ENCODE measurements around the gene VAV3.

Gene VAV3

GRCh38 chr1:107803579-107803978, 161.4 kb downstream of the VAV3 start:
- no peak for FAIRE-seq
- no peak for DNase-seq (ENCODE audit: low spot score)

DNA sequence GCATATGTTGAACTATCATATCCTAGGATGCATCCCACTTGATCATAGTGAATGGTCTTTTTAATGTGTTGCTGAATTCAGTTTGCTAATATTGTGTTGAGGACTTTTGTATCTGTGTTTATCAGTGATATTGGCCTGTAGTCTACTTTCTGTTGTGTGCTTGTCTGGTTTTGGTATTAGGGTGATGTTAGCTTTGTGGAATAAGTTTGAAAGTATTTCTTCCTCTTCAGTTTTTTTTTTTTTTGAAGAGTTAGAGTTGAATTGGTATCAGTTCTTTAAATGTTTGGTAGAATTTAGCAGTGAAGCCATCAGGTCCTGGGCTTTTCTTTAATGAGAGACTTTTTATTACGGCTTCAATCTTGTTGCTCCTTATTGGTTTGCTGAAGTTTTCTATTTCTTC, 162.3 kb downstream of the VAV3 start:
- no peak for FAIRE-seq
- no peak for DNase-seq (ENCODE audit: low spot score)

- DNase-seq (ENCODE audit: low spot score), result no peak
- no peak for FAIRE-seq
Observed at GRCh38 chr1:107795994-107796393, 169.0 kb downstream of the VAV3 start.

DNA sequence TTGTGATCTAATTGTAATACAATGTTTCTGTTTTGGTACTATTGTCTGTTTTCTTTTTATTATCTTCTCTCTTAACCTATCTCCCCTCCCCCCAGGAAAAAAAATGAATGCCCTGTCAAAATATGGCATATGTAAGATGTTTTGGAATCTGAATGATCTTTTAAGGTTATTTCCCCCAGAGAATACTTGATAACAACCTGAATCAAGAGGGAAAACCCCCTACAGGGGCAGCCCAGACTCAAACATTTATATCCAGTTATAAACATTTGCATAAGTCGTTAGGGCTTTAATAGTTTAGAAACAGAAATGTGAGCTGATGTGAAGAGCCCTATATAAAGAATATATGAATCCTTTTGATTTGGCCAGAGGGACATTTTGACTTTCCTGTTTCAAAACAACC, 169.5 kb downstream of the VAV3 start:
- no peak for FAIRE-seq

DNA sequence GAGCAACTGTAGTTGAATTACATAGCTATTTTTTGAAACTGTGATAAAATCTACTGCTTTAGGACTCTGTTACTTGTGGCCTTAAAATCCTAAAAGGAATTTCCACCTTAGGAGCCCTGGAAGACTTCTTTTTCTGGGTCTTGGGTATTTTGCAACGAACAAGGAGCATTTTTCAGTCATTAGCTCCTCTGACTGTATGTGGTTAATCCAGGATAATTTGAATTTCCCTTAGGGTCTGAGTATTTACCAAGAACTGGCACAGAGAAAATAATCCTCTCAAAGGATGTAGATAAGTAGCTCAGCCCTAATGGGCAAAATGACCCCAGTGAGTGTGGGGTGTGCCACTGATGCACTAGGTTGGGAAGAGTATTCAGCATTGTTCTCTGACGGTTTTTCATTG, 170.4 kb downstream of the VAV3 start:
- no peak for DNase-seq (ENCODE audit: low spot score)
- FAIRE-seq, result no peak

More for the DNA sequence above, 169.5 kb downstream of the VAV3 start:
- no peak for DNase-seq (ENCODE audit: low spot score)

GRCh38 chr1:107793896-107794453, 171.0 kb downstream of the VAV3 start:
- no peak for FAIRE-seq
- DNase-seq (ENCODE audit: low spot score), result no peak

DNA sequence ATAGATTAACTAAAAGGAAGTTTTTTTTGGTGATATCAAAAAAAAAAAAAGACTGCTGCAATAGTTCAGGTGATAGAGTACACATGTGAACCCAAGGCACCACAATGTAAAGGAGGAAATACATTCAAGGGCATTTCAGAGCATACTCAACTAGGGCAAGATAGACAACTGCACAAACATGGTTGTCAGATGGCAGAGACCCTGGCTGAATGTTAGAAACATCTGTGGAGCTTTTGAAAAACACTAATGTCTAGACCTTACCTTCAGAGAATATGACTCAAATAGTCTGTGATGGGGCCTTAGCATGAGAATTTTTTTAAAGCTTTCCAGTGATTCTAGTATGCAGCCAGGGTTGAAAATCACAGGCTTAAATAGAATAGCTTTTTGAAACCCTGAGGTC, 173.6 kb downstream of the VAV3 start:
- DNase-seq (ENCODE audit: low spot score), result no peak
- no peak for FAIRE-seq

- no peak for DNase-seq (ENCODE audit: low spot score)
- FAIRE-seq, result no peak
Observed at GRCh38 chr1:107789817-107790524, 175.0 kb downstream of the VAV3 start.

GRCh38 chr1:107788206-107789202, 176.5 kb downstream of the VAV3 start:
- FAIRE-seq (no peak), DNase-seq (ENCODE audit: low spot score) (no peak)

GRCh38 chr1:107787299-107787698, 177.7 kb downstream of the VAV3 start:
- FAIRE-seq, result no peak
- DNase-seq (ENCODE audit: low spot score), result no peak

DNA sequence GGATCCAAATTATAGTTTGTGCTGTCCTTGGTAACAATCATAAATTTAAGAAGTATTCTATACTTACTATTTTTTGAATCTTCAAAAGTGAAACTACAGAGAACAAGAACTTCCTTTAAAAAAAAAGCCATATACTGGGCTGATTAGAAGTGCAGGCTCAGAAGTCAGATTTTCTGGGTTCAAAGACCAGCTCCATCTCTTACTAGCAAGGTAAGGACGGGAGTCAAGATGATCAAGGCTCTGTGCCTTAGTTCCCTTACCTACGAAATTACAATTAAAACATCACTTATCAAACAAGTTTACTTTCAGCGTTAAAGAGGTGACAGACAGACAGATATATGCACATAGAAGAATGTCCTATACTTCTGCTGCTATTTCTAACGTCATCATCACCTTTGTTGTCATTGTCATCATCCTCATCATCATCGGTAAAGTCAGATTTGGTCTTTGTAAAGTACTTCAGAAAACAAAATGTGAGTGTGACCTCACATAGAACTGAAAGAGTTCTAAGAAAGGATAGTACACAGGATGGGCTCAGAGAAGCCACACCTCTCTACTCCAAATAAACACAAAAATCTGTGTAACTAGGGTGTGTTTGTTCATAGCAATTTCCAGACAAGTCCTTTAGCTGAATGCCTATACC, 178.7 kb downstream of the VAV3 start:
- DNase-seq (ENCODE audit: low spot score) (no peak), FAIRE-seq (no peak)

- FAIRE-seq (no peak), DNase-seq (ENCODE audit: low spot score) (no peak)
Observed at GRCh38 chr1:107785496-107786202, 179.3 kb downstream of the VAV3 start.

- DNase-seq (ENCODE audit: low spot score), result peak; percentile 26
- peak; percentile 77 for FAIRE-seq
Observed at GRCh38 chr1:107782217-107782845, 182.6 kb downstream of the VAV3 start.

- no peak for DNase-seq (ENCODE audit: low spot score)
- FAIRE-seq, result no peak
Observed at GRCh38 chr1:107781245-107781644, 183.7 kb downstream of the VAV3 start.

- FAIRE-seq (no peak), DNase-seq (ENCODE audit: low spot score) (no peak)
Observed at GRCh38 chr1:107777664-107778047, 187.3 kb downstream of the VAV3 start.

DNA sequence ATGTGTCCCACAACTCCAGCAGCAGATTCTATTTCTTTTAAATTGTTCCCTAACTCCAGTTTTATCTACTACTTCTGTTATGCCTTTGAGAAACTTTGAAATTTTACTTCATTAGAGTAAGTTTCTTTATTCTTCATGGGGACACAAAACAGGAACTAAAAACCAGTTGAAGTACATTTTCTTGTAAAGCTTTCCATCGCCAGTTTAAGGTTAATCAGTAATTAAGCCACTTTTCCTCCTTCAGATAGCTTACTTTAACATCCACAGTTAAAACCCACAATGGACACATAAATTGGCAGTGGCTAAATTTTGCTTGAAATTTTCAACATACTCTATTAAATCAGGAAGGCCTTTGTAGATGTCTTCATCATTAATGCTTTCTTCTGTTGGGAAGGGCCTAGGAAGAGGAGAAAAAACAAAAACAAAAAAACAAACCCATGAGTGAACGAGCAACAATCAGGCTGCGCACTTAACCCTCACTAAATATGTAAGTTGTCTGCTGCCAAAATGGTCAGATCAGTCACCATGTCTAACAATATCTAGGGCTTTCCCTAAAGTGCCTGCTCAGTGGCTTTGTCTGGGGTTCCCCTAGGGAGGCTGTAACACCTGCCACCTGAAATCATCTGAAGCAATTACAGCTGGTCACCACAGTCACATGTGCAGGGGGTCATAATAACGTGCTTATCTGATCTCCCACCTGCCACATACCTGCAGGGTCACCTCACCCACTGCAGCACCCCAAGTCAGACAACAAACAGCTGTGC, 187.9 kb downstream of the VAV3 start:
- no peak for DNase-seq (ENCODE audit: low spot score)
- no peak for FAIRE-seq

GRCh38 chr1:107771377-107771776, 193.6 kb downstream of the VAV3 start:
- FAIRE-seq (no peak), DNase-seq (ENCODE audit: low spot score) (no peak)

DNA sequence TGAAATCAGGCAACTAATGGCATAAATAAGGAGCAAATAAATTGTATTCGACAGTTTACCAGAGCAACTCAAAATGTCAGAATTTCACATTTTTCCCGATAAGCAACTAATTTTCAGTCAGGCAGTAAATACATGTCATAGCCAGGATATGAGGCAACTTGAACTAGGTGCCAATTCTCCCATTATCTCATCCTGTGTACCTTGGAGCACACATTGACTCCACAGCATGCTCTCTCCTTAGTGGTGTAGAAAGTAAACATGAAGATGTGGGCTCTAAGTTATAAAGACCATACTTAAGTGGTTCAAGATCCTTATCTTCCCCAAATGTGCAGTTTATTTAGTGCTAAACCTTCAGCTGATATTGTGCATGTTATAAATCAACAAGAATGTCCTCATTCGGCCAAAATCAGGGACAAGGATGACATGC, 197.8 kb downstream of the VAV3 start:
- DNase-seq (ENCODE audit: low spot score), result no peak
- FAIRE-seq, result no peak

- DNase-seq (ENCODE audit: low spot score) (no peak), FAIRE-seq (no peak)
Observed at GRCh38 chr1:107766533-107766932, 198.4 kb downstream of the VAV3 start.
